ENCODE data around the gene CDKN2AIP. TPM values are rescaled to one million over a fixed set of nuclear protein-coding genes. Genes with fewer than 3 reads are reported as not detected.

Gene CDKN2AIP
- total and polyA plus RNA-seq, 2 of the 4 experiments (the other 2 are of a cell fraction): 11.0 to 16.8 TPM

GRCh38 chr4:183416879-183417755, 27.3 kb upstream of the CDKN2AIP start:
- H3K23ac ChIP-seq (ENCODE audit: low read depth, low read length): no peak overlapping the region
- no peak overlapping the region for H2AK5ac ChIP-seq (ENCODE audit: low read depth, low read length)
- H3K4me1 ChIP-seq (ENCODE audit: control insufficient read depth, insufficient read depth, low read length): no peaks in the 10 kb centered on the region
- dilution Hi-C loops (cut with HindIII; ENCODE audit: low sequenced_read_pairs, unreplicated experiment): no loop called here
- no peak overlapping the region for H2BK20ac ChIP-seq (ENCODE audit: low read depth, low read length)
- no peak overlapping the region for H4K91ac ChIP-seq (ENCODE audit: insufficient read depth, low read depth, low read length)
- ChIA-PET CTCF (no interaction called here), POLR2A (ENCODE audit: unreplicated experiment) (no interaction called here)
- DNase-seq: no peak
- H2BK5ac ChIP-seq (ENCODE audit: low read depth, low read length, poor library complexity, severe bottlenecking): no peak overlapping the region
- peaks cover 26% of the 10 kb centered on the region for H3K27me3 ChIP-seq (ENCODE audit: control insufficient read depth, insufficient read depth, low read length)
- no peak overlapping the region for H2AFZ ChIP-seq (replicated peaks; ENCODE audit: low read length, poor library complexity)
- TF ChIP-seq RFX5 (IDR thresholded peaks at IDR 0.05; ENCODE audit: low read depth, low read length) (no peak), FOS (IDR thresholded peaks at IDR 0.05; ENCODE audit: low read depth, low read length) (no peak), MXI1 (IDR thresholded peaks at IDR 0.05; ENCODE audit: borderline replicate concordance, low read depth, low read length) (no peak), CTCF (conservative IDR thresholded peaks at IDR 0.05; ENCODE audit: low read depth, low read length) (no peak), MAFK (IDR thresholded peaks at IDR 0.05; ENCODE audit: low read depth, low read length) (no peak), MAZ (IDR thresholded peaks at IDR 0.05; ENCODE audit: borderline replicate concordance, low read depth, low read length) (no peak), RCOR1 (IDR thresholded peaks at IDR 0.05; ENCODE audit: insufficient replicate concordance, low read length) (no peak), CHD1 (IDR thresholded peaks at IDR 0.05; ENCODE audit: low read depth, low read length) (no peak), CEBPB (IDR thresholded peaks at IDR 0.05; ENCODE audit: low read depth, low read length) (no peak), POLR2A (IDR thresholded peaks at IDR 0.05; ENCODE audit: low read depth, low read length) (no peak), SMC3 (IDR thresholded peaks at IDR 0.05; ENCODE audit: low read depth, low read length) (no peak), BHLHE40 (IDR thresholded peaks at IDR 0.05; ENCODE audit: low read depth, low read length) (no peak), ELK1 (IDR thresholded peaks at IDR 0.05; ENCODE audit: borderline replicate concordance, low read depth, low read length) (no peak), RAD21 (IDR thresholded peaks at IDR 0.05; ENCODE audit: low read length) (no peak)
- H4K8ac ChIP-seq (ENCODE audit: low read depth in 2 of 2, low read length in 2 of 2): no peak overlapping the region
- in situ Hi-C loops (cut with MboI; ENCODE audit: low sequenced_read_pairs): no loop called here
- intact Hi-C loops (cut with micrococcal nuclease): no loop called here
- H3K4me3 ChIP-seq (ENCODE audit: insufficient read depth, low read depth, low read length): no peak overlapping the region
- H3K14ac ChIP-seq (replicated peaks; ENCODE audit: low read depth, low read length): no peak overlapping the region
- H3K9me1 ChIP-seq (ENCODE audit: insufficient read depth, low read length): no peaks in the 10 kb centered on the region
- H3K9ac ChIP-seq (ENCODE audit: low read depth, low read length): no peak overlapping the region
- no peaks in the 10 kb centered on the region for H3K36me3 ChIP-seq (ENCODE audit: control insufficient read depth, insufficient read depth, low read length)
- no peak overlapping the region for H2AK9ac ChIP-seq (replicated peaks; ENCODE audit: low read depth, low read length, poor library complexity)
- no peak for ATAC-seq (ENCODE audit: low read depth)
- BruUV-seq (replicated peaks): no TSS peak
- H3K4ac ChIP-seq (ENCODE audit: low read depth, low read length): no peak overlapping the region
- no peaks in the 10 kb centered on the region for H4K20me1 ChIP-seq (ENCODE audit: insufficient read depth, low read length)
- no peak overlapping the region for H3K18ac ChIP-seq (ENCODE audit: low read depth, low read length)
- H3K27ac ChIP-seq (ENCODE audit: insufficient read depth, low read length): no peak overlapping the region
- H3K79me1 ChIP-seq (ENCODE audit: low read depth in 1 of 2, low read length in 2 of 2): no peaks in the 10 kb centered on the region
- H3K4me2 ChIP-seq (ENCODE audit: low read depth, low read length): no peak overlapping the region
- H3K9me3 ChIP-seq (ENCODE audit: control insufficient read depth, insufficient read depth, low read length): no peaks in the 10 kb centered on the region
- no peak overlapping the region for H2BK15ac ChIP-seq (ENCODE audit: low read depth, low read length)
- no peak overlapping the region for H3K56ac ChIP-seq (ENCODE audit: extremely low read depth, insufficient read depth, low read length)
- H2BK120ac ChIP-seq (ENCODE audit: low read depth, low read length): no peak overlapping the region
- no peak overlapping the region for H4K5ac ChIP-seq (ENCODE audit: low read depth, low read length)
- WGBS, 2 experiments (ENCODE audit: extremely low coverage in 2 of 2, insufficient read length in 1 of 2): 84% methylated on average over 5 of the region's 10 CpGs; no CpG with 5 or more reads in 1 of the 2 experiments

Measured in IMR-90 (cell line).